BLaER1 (cell line): ENCODE data around the gene KDM4B.
A peak's percentile ranks its signal among the peaks of the same experiment; 100 is the strongest.
"Not testable (repeated sequence)": the region's sequence is repeated elsewhere in the genome, so short reads cannot be mapped to it uniquely, and the experiment has no call there.

ENCODE experiments used
- H3K27ac ChIP-seq: shearing (Covaris generic); formaldehyde crosslinking; 2 replicates; pipeline ENCODE4 v1.8.1; 2022
- H3K27me3 ChIP-seq: shearing (Covaris generic); formaldehyde crosslinking; 2 replicates; pipeline ENCODE4 v1.8.1; 2022
- H3K36me3 ChIP-seq: shearing (Covaris generic); formaldehyde crosslinking; 2 replicates; pipeline ENCODE4 v1.8.1; 2022
- H3K4me1 ChIP-seq: shearing (Covaris generic); formaldehyde crosslinking; 2 replicates; pipeline ENCODE4 v1.8.1; 2022
- H3K4me2 ChIP-seq: shearing (Covaris generic); formaldehyde crosslinking; 2 replicates; pipeline ENCODE4 v1.8.1; 2022
- H3K4me3 ChIP-seq: shearing (Covaris generic); formaldehyde crosslinking; 2 replicates; pipeline ENCODE4 v1.8.1; 2022
- H3K9ac ChIP-seq: shearing (Covaris generic); formaldehyde crosslinking; 2 replicates; pipeline ENCODE4 v1.8.1; 2022
- H3K9me3 ChIP-seq: shearing (Covaris generic); formaldehyde crosslinking; 2 replicates; pipeline ENCODE4 v1.8.1; 2022
- H4K20me1 ChIP-seq: shearing (Covaris generic); formaldehyde crosslinking; 2 replicates; pipeline ENCODE4 v1.8.1; 2022
- Cebpa-rat ChIP-seq: shearing (Covaris generic); IDR thresholded peaks from 2 replicates; pipeline ENCODE4 v1.8.1; 2022

KDM4B gene

DNA sequence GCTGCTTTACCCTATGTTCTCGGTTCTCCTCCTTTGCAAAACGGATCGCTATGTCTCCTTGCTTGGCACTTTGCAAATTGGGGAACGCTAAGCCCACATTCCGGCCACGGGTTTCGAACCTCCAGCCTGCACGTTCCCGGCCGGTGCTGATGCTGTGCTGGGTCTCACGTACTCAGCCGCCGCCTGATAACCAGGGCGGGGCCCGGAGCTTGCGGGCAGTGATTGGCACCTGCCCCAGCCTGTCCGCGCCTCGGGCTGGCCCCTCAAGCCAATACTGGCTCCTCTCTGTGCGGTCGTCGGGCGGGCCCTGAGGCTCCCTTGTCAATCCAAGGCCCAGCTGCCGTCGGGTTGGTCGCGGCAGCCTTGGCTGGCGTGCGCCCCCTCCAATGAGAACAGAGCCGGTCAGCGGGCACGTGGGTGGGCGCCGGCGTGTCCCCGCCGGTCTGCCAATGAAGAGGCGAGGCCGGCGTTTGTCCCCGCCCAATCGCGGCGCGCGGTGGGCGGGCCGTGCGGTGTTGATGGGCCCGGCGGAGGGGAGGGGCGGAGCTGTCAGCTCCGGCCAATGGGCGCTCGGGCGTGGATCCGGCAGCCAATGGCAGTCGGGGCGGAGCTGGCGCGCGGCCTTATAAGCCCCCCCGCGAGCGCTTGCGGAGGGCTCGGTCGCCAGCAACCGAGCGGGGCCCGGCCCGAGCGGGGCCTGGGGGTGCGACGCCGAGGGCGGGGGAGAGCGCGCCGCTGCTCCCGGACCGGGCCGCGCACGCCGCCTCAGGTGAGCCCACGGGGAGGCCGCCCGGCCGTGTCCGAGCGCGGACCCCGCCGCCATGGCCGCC is at the start of gene KDM4B:
Gene KDM4B (plus strand): TSS at position 652 of the 830 bp plus-strand sequence. CDS start 63,778 bp downstream, outside the sequence.
- no peak for TF ChIP-seq Cebpa-rat
- H3K4me3 ChIP-seq = peak within 1 kb of the TSS; percentile 78

DNA sequence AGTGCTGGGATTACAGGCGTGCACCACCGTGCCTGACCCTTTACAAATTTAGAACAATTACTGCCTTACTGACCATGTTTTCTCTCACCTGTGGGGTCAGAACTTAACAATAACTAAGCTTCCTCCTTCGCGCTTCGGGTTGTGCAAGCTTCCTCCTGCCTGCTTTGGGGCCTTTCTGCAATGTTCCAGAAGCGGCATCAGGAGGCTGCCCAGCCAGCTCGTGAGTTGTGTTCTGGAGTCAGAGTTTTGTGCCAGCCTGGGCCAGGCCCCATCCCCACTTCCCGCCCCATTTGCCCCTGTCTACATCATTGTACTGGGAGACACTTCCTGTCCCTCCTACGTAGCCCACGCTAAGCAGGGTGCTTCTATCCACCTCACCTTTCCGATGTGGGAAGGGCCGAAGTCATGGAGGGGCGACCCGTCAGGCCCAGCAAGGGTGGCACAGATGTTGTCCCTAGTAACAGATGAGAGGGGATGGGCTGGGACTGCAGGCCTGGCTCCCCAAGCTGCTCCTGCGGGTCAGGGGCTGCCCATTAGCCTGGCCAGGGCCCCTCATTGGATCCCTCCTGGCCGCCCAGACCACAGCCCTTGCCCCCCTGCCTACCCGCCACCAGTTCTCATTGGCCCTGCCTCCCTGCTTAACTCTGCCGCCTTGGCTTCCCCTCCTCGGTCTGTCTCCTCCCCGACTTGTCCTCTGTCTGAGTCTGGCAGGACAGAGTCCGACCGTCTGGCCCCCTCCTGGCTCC is 46.2 kb upstream of the KDM4B start:
- peak overlapping the region; percentile 55; the same call in 1 of the 2 replicates for H3K9ac ChIP-seq
- H3K9me3 ChIP-seq = no peaks in the 10 kb centered on the region
- TF ChIP-seq Cebpa-rat = no peak
- no peaks in the 10 kb centered on the region for H3K27me3 ChIP-seq
- peaks cover 100% of the 10 kb centered on the region for H4K20me1 ChIP-seq
- H3K36me3 ChIP-seq = peaks cover 99% of the 10 kb centered on the region
- peaks cover 95% of the 10 kb centered on the region for H3K4me1 ChIP-seq
- H3K4me3 ChIP-seq = no peak overlapping the region
- H3K27ac ChIP-seq = peak overlapping the region; percentile 73
- peak overlapping the region; percentile 66 for H3K4me2 ChIP-seq

More for the DNA sequence above, at the start of gene KDM4B:
- H3K36me3 ChIP-seq = peaks cover 23% of the 10 kb centered on the region
- H3K9ac ChIP-seq = peak within 1 kb of the TSS; percentile 83
- H4K20me1 ChIP-seq = peaks cover 89% of the 10 kb centered on the region
- H3K4me2 ChIP-seq = peak within 1 kb of the TSS; percentile 100
- peaks cover 5% of the 10 kb centered on the region; the same call in 1 of the 2 replicates for H3K27me3 ChIP-seq
- H3K4me1 ChIP-seq = peaks cover 82% of the 10 kb centered on the region
- peak within 1 kb of the TSS; percentile 77 for H3K27ac ChIP-seq
- no peaks in the 10 kb centered on the region for H3K9me3 ChIP-seq

DNA sequence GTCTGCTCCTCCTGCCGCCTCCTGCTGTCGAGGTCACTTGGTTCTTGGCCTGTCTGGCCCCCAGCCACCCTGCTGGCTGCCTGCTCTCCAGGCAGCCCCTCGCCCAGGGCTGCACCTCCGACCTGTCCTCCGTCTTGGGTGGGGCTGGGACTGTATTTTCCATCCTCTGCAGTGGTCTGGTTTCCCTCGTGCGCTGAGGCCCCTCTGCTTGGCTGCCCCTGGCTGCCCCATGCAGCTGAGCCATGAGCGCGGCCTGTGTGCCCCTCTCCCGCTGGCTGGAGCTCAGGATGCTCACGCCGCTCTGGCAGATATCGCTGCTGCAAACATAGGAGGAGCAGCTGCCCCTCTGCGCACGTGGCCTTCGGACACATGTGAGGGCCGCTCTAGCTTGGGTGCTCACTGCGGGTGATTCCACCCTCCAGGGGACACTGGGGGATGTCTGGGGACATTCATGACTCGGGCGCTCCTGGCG is 45.6 kb upstream of the KDM4B start:
- H4K20me1 ChIP-seq = peaks cover 100% of the 10 kb centered on the region
- no peaks in the 10 kb centered on the region for H3K27me3 ChIP-seq
- peaks cover 99% of the 10 kb centered on the region for H3K36me3 ChIP-seq
- no peak overlapping the region for H3K4me3 ChIP-seq
- TF ChIP-seq Cebpa-rat = no peak
- peak overlapping the region; percentile 55; the same call in 1 of the 2 replicates for H3K9ac ChIP-seq
- peak overlapping the region; percentile 73 for H3K27ac ChIP-seq
- no peaks in the 10 kb centered on the region for H3K9me3 ChIP-seq
- peak overlapping the region; percentile 66 for H3K4me2 ChIP-seq
- peaks cover 95% of the 10 kb centered on the region for H3K4me1 ChIP-seq

DNA sequence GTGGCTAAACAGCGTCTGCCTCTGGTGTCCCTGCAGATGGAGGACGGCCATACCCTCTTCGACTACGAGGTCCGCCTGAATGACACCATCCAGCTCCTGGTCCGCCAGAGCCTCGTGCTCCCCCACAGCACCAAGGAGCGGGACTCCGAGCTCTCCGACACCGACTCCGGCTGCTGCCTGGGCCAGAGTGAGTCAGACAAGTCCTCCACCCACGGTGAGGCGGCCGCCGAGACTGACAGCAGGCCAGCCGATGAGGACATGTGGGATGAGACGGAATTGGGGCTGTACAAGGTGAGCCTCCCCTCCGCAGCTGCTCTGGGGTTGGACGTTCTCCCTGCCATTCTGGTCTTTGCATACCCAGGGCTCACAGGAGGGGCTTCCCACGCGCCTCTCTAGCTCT is 39.7 kb upstream of the KDM4B start:
- no peak for TF ChIP-seq Cebpa-rat

DNA sequence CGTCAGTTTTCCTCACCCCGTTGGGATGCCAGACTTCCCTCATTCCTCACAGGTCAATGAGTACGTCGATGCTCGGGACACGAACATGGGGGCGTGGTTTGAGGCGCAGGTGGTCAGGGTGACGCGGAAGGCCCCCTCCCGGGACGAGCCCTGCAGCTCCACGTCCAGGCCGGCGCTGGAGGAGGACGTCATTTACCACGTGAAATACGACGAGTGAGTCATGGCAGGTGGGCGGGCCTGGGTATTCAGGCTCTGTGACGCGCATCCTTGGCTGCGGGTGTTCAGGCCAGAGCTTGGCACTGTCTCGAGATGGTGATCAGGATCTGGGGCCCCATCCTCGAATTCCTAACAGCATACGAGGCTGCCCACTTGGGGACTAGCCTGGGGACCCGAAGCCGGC is 38.2 kb upstream of the KDM4B start:
- no peaks in the 10 kb centered on the region for H3K27me3 ChIP-seq
- no peak overlapping the region for H3K9ac ChIP-seq
- H3K27ac ChIP-seq = no peak overlapping the region
- TF ChIP-seq Cebpa-rat = no peak
- no peaks in the 10 kb centered on the region for H3K9me3 ChIP-seq
- H3K4me1 ChIP-seq = peaks cover 69% of the 10 kb centered on the region
- H3K4me2 ChIP-seq = no peak overlapping the region
- H4K20me1 ChIP-seq = peaks cover 100% of the 10 kb centered on the region
- H3K4me3 ChIP-seq = no peak overlapping the region
- H3K36me3 ChIP-seq = peaks cover 100% of the 10 kb centered on the region

More for the DNA sequence above, 39.7 kb upstream of the KDM4B start:
- no peaks in the 10 kb centered on the region for H3K27me3 ChIP-seq
- no peaks in the 10 kb centered on the region for H3K9me3 ChIP-seq
- no peak overlapping the region for H3K9ac ChIP-seq
- H3K27ac ChIP-seq = peak overlapping the region; percentile 54; the same call in 1 of the 2 replicates
- H3K4me3 ChIP-seq = no peak overlapping the region
- H4K20me1 ChIP-seq = peaks cover 100% of the 10 kb centered on the region
- no peak overlapping the region for H3K4me2 ChIP-seq
- H3K36me3 ChIP-seq = peaks cover 100% of the 10 kb centered on the region
- peaks cover 75% of the 10 kb centered on the region for H3K4me1 ChIP-seq

DNA sequence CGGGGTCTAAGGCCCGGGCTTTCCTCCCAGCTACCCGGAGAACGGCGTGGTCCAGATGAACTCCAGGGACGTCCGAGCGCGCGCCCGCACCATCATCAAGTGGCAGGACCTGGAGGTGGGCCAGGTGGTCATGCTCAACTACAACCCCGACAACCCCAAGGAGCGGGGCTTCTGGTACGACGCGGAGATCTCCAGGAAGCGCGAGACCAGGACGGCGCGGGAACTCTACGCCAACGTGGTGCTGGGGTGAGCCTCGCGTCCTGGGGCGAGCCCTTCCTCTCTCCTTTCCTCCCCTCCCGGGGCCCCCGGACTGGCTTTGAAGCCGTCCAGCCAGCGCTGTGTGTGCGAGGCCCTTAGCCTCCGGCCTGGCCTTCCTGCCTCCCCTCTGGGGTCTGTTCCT is 36.2 kb upstream of the KDM4B start:
- H4K20me1 ChIP-seq = peaks cover 100% of the 10 kb centered on the region
- H3K9ac ChIP-seq = 0 out of 2 replicates have a peak overlapping the region, but pooled peaks have one; percentile 48
- no peak overlapping the region for H3K4me3 ChIP-seq

DNA sequence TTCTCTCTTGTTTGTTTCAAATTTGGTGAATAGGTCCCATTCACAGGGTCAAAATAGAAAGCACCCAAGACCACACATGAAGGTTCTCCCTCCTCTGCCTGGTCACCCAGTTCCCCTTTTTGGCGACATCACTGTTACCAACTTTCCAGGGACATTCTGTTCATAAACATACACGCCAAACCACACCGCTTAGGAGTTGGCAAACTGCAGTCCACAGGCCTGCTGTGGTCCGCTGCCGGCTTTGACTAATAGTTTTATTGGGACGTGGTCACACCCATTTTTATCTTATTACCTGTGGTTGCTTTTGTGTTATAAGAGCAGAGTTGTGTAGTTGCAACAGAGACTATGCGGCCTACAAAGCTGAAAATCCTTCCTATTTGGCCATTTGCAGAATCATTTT is 35.4 kb upstream of the KDM4B start:
- Histone ChIP-seq H4K20me1 (peaks cover 100% of the 10 kb centered on the region), H3K9ac (no peak overlapping the region), H3K27me3 (no peaks in the 10 kb centered on the region), H3K4me3 (no peak overlapping the region), H3K4me2 (no peak overlapping the region), H3K36me3 (peaks cover 100% of the 10 kb centered on the region), H3K9me3 (no peaks in the 10 kb centered on the region), H3K4me1 (peaks cover 58% of the 10 kb centered on the region), H3K27ac (no peak overlapping the region)
- no peak for TF ChIP-seq Cebpa-rat

More for the DNA sequence above, 36.2 kb upstream of the KDM4B start:
- H3K4me1 ChIP-seq = peaks cover 59% of the 10 kb centered on the region
- TF ChIP-seq Cebpa-rat = no peak
- H3K4me2 ChIP-seq = 0 out of 2 replicates have a peak overlapping the region, but pooled peaks have one; percentile 22
- peaks cover 100% of the 10 kb centered on the region for H3K36me3 ChIP-seq
- no peaks in the 10 kb centered on the region for H3K9me3 ChIP-seq
- peak overlapping the region; percentile 51; the same call in 1 of the 2 replicates for H3K27ac ChIP-seq
- H3K27me3 ChIP-seq = no peaks in the 10 kb centered on the region

DNA sequence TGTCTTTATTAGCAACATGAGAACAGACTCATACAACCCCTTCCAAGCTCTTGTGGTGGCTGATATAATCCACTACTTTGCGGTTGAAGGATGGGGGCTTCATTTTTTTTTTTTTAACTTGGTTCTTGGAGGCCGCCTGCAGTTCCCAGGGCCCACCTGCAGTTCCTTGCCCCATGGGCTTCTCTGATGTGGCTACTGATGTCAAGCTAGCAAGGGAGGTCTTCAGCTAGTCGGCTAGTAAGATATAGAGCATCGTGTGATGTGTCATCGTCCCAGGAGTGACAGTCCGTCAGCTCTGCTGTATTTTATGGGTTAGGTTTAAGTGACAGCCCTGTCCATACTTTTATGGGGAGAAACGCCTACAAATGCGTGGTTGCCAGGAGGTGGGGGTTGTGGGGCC is 33.5 kb upstream of the KDM4B start:
- Histone ChIP-seq H3K9ac (no peak overlapping the region), H3K36me3 (peaks cover 100% of the 10 kb centered on the region), H4K20me1 (peaks cover 100% of the 10 kb centered on the region), H3K9me3 (no peaks in the 10 kb centered on the region), H3K4me2 (no peak overlapping the region), H3K27me3 (no peaks in the 10 kb centered on the region), H3K27ac (0 out of 2 replicates have a peak overlapping the region, but pooled peaks have one; percentile 16), H3K4me3 (no peak overlapping the region), H3K4me1 (peaks cover 66% of the 10 kb centered on the region)
- no peak for TF ChIP-seq Cebpa-rat

DNA sequence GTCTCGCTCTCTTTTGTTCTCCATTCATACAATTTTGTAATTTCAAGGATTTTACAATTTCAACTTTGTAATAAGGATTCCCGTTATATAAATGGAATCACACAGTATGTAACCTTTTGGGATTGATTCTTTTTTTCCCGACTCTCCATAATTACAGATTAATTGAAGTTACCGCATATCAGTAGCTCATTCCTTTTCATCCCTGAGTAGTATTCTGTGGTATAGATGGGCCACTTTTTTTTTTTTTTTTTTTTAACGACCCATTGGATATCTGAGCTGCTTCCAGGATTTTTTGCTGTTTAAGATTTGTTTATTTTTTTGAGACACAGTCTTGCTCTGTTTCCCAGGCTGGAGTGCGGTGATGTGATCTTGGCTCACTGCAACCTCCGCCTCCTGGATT is 31.9 kb upstream of the KDM4B start:
- H3K9ac ChIP-seq = no peak overlapping the region
- no peak overlapping the region for H3K4me3 ChIP-seq
- H3K9me3 ChIP-seq = no peaks in the 10 kb centered on the region
- H3K4me2 ChIP-seq = no peak overlapping the region
- peaks cover 100% of the 10 kb centered on the region for H4K20me1 ChIP-seq
- no peak overlapping the region for H3K27ac ChIP-seq
- no peak for TF ChIP-seq Cebpa-rat
- peaks cover 100% of the 10 kb centered on the region for H3K36me3 ChIP-seq
- peaks cover 60% of the 10 kb centered on the region for H3K4me1 ChIP-seq
- no peaks in the 10 kb centered on the region for H3K27me3 ChIP-seq

DNA sequence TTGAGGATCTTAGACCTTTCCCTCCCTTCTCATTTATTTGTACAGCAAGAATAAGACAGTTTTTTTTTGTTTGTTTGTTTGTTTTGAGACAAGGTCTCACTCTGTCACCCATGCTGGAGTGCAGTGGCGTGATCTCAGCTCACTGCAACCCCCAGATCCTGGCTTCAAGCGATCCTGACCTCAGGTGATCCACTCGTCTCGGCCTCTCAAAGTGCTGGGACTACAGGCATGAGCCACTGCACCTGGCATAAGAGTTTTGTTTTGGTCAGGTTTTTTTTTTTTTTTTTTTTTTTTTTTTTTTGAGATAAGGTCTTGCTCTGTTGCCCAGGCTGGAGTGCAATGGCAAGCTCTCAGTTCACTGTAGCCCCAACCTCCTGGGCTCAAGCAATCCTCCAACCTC is 30.5 kb upstream of the KDM4B start:
- Histone ChIP-seq H3K4me2 (peak overlapping the region; percentile 23), H4K20me1 (peaks cover 100% of the 10 kb centered on the region), H3K4me1 (peaks cover 46% of the 10 kb centered on the region), H3K36me3 (peaks cover 100% of the 10 kb centered on the region)
- not testable (repeated sequence) for H3K9me3 ChIP-seq, H3K9ac ChIP-seq, H3K27me3 ChIP-seq, H3K27ac ChIP-seq, H3K4me3 ChIP-seq
